Progenitor cell of endocrine pancreas (in vitro differentiated cells): ENCODE measurements around the gene TIGAR. TPM values are rescaled to one million over a fixed set of nuclear protein-coding genes. Genes with fewer than 3 reads are reported as not detected.

ENCODE experiments used
- DNase-seq: peaks from one replicate; pipeline ENCODE4 v3.0.0; 2021; ENCODE audit warnings: low spot score; ENCODE audit not compliant: unreplicated experiment
- H3K27ac Mint-ChIP-seq: 2 replicates; pipeline ENCODE4 v1.8.0; 2021; ENCODE audit warnings: mild to moderate bottlenecking, moderate library complexity, mixed read lengths
- H3K27me3 Mint-ChIP-seq: 2 replicates; pipeline ENCODE4 v1.8.0; 2021; ENCODE audit warnings: mixed read lengths
- H3K36me3 Mint-ChIP-seq: 2 replicates; pipeline ENCODE4 v1.8.0; 2022; ENCODE audit warnings: mixed read lengths; ENCODE audit not compliant: insufficient read depth
- H3K4me1 Mint-ChIP-seq: 2 replicates; pipeline ENCODE4 v1.8.0; 2021; ENCODE audit warnings: low read depth, mixed read lengths
- H3K4me3 Mint-ChIP-seq: 2 replicates; pipeline ENCODE4 v1.8.0; 2021; ENCODE audit warnings: low read depth, mild to moderate bottlenecking, moderate library complexity, mixed read lengths
- H3K9me3 Mint-ChIP-seq: 2 replicates; pipeline ENCODE4 v1.8.0; 2021; ENCODE audit warnings: low read depth, mixed read lengths
- total RNA-seq: library from RNA; stranded (reverse); gene quantifications from 2 replicates; pipeline ENCODE4 v1.2.1, GENCODE V29; 2021
- TF ChIP-seq, protein P1 (sequence below): fragments of 200-600 bp; sonication (generic); IDR thresholded peaks from one replicate; pipeline ENCODE4 v1.5.0; 2021; ENCODE audit warnings: antibody characterized with exemption, mild to moderate bottlenecking; ENCODE audit not compliant: unreplicated experiment

Gene TIGAR
- total RNA-seq, 1 donor from 2014 or later, result 21.6 TPM

DNA sequence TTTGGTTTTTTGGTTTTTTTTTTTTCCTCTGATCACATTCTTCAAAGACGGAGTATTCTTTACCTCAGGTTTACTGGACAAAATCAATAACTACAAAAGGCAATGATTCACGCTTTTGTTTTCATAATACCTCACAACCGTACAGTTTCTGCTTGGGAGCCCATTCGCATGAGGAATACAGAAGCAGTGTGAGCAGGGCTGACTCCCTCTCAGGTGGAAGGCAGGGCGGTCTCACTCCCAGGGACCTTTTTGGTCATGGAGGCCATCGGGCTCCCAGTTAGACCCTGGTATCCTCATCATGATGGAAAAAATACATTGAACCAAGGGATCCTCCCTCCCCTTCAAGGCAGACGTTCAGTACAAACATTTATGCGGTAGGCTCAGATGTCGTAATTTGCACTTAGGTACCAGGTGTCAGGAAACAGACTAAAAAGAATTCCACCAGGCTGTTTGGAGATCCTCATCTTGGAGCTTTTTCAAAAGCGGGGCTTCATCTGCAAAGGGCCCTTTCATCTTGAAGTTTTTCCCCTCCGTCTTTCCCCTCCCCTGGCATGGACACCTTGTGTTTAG lies 19.0 kb upstream of the TIGAR start:
- no peaks in the 10 kb centered on the region for H3K9me3 Mint-ChIP-seq
- no peak overlapping the region for H3K4me3 Mint-ChIP-seq
- peak overlapping the region; percentile 23 for H3K27ac Mint-ChIP-seq
- peaks cover 4% of the 10 kb centered on the region for H3K4me1 Mint-ChIP-seq
- peaks cover 55% of the 10 kb centered on the region for H3K36me3 Mint-ChIP-seq
- no peaks in the 10 kb centered on the region for H3K27me3 Mint-ChIP-seq
- no peak for DNase-seq
- TF ChIP-seq, protein P1, sequence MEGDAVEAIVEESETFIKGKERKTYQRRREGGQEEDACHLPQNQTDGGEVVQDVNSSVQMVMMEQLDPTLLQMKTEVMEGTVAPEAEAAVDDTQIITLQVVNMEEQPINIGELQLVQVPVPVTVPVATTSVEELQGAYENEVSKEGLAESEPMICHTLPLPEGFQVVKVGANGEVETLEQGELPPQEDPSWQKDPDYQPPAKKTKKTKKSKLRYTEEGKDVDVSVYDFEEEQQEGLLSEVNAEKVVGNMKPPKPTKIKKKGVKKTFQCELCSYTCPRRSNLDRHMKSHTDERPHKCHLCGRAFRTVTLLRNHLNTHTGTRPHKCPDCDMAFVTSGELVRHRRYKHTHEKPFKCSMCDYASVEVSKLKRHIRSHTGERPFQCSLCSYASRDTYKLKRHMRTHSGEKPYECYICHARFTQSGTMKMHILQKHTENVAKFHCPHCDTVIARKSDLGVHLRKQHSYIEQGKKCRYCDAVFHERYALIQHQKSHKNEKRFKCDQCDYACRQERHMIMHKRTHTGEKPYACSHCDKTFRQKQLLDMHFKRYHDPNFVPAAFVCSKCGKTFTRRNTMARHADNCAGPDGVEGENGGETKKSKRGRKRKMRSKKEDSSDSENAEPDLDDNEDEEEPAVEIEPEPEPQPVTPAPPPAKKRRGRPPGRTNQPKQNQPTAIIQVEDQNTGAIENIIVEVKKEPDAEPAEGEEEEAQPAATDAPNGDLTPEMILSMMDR, result no peak

DNA sequence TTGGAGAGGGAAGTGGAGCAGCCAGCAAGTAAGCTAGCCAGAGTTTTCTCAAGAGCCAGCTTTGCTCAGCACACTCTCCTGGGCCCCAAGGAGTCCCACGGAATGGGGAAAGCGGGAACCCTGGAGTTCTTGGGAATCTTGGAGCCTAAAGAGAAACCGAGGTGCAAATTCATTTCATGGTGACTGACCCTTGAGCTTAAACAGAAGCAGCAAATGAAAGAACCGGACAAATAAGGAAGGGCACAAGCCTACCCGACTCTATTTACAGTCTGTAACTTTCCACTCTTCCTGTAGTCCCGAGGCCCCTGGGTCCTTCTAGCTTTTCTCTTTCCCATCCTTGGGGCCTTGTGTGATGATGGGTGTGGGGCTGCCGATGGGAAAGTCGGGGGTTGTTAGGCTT lies 18.1 kb upstream of the TIGAR start:
- H3K36me3 Mint-ChIP-seq, result peaks cover 51% of the 10 kb centered on the region
- no peak for DNase-seq
- H3K9me3 Mint-ChIP-seq, result no peaks in the 10 kb centered on the region
- no peaks in the 10 kb centered on the region for H3K27me3 Mint-ChIP-seq
- no peak overlapping the region for H3K4me3 Mint-ChIP-seq
- H3K27ac Mint-ChIP-seq, result peak overlapping the region; percentile 23
- H3K4me1 Mint-ChIP-seq, result peaks cover 11% of the 10 kb centered on the region
- TF ChIP-seq, protein P1, result no peak

DNA sequence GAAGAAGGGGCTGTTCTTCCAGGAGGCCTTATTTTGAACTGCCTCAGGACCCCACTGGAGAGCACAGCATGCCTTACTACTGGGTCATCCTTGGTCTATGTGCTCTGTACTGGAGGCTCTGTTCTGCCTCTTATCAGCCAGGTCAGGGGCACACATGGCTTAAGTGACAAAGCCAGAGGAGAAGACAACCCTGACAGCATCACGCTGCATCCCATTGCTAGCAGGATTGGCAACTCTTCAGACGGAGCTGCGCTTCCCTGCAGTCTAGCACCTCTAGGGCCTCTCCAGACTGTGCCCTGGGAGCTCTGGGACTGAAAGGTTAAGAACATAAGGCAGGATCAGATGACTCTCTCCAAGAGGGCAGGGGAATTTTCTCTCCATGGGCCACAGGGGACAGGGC lies 17.3 kb upstream of the TIGAR start:
- Mint-ChIP-seq H3K27me3 (no peaks in the 10 kb centered on the region), H3K27ac (peak overlapping the region; percentile 11), H3K4me1 (peaks cover 17% of the 10 kb centered on the region), H3K36me3 (peaks cover 52% of the 10 kb centered on the region), H3K4me3 (no peak overlapping the region), H3K9me3 (no peaks in the 10 kb centered on the region)
- no peak for DNase-seq
- TF ChIP-seq, protein P1, result no peak

DNA sequence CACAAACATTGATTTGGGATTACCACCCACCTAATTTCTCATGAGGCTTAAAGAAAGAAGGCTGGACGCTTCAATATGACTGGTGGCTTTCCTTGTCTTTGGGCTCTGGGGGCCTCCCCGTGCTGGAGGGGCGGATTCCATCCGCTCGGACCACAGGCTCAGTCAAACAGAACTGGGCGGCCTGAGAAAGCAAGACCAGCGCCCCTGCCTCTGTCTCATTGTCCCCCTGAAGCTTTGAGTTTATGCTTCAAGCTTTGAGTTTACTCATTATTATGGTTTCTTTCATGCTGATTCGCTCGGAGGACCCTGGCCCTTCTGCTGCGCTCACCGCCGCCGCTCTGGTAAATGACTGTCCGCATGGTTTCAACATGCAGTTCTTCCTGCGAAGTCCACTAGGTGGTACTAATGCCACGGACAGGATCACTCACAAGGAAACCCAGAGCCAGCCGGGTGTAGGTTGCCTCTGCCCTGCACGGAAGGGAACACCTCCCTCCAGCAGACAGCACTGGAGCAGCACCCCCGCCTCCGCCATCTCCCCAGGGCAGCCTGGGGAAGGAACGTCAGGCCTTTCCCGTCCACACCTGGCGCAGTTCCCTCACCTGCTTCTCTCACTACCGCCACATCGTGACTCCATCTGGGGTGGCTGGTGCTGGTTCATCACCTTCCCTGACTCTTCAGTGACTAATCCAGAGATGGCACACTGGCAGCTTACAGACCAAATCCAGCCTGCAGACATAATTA lies 13.2 kb upstream of the TIGAR start:
- TF ChIP-seq, protein P1, result peak; percentile 89
- Mint-ChIP-seq H3K27ac (peak overlapping the region; percentile 15), H3K27me3 (no peaks in the 10 kb centered on the region), H3K4me3 (peak overlapping the region; percentile 61), H3K4me1 (peaks cover 17% of the 10 kb centered on the region), H3K9me3 (no peaks in the 10 kb centered on the region), H3K36me3 (peaks cover 32% of the 10 kb centered on the region)
- DNase-seq, result peak; percentile 72

DNA sequence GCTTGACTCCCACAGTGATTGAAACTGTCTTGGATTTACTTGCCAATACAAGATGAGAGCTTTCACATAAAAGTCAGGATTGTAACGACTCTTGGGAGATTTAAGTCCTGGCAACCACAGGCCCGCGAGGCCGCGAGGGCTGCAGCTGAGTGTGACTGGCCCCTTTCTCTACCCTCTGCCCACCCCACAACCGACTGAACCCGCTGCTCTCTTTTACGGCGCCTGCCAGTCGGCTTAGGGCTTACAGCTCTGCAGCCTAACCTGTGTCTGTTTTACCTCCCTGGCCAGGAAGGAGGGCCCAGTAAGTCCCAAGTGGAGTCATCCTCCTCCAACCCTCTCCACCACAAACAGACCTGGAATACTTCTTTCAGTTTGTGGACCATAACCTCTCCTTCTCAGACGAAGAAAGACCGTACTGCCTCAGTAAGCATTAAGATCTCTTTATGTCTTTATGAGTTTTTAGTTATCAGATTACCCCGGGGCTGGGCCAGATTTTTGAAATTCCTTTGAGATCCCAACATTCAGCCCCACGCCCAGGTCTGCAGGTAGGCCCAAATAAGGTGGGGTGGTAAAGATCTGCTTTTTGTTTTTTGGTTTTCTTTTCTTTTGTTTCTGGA lies 12.6 kb upstream of the TIGAR start:
- no peak for DNase-seq
- peak overlapping the region; percentile 15 for H3K27ac Mint-ChIP-seq
- H3K4me1 Mint-ChIP-seq, result peaks cover 17% of the 10 kb centered on the region
- H3K9me3 Mint-ChIP-seq, result no peaks in the 10 kb centered on the region
- H3K27me3 Mint-ChIP-seq, result no peaks in the 10 kb centered on the region
- TF ChIP-seq, protein P1, result no peak
- H3K36me3 Mint-ChIP-seq, result peaks cover 29% of the 10 kb centered on the region
- peak overlapping the region; percentile 61 for H3K4me3 Mint-ChIP-seq
